Measurements from ENCODE around the gene NHLRC1.
A peak's percentile ranks its signal among the peaks of the same experiment; 100 is the strongest.
"Not testable (repeated sequence)": the region's sequence is repeated elsewhere in the genome, so short reads cannot be mapped to it uniquely, and the experiment has no call there.

NHLRC1 gene

GRCh38 chr6:18122128-18123093, at the start of gene NHLRC1:
TSS of gene NHLRC1 (minus strand) at chr6:18122677. CDS start at chr6:18122606, 71 bp downstream.
- peak; percentile 87 for DNase-seq

GRCh38 chr6:18171871-18172270, 49.4 kb upstream of the NHLRC1 start:
- DNase-seq: no peak

GRCh38 chr6:18168264-18168663, 45.8 kb upstream of the NHLRC1 start:
- no peak for DNase-seq

- DNase-seq: no peak
These were observed 44.0 kb upstream of the NHLRC1 start for GRCh38 chr6:18166312-18167036.

GRCh38 chr6:18165751-18166150, 43.3 kb upstream of the NHLRC1 start:
- DNase-seq: no peak

GRCh38 chr6:18162401-18162800, 39.9 kb upstream of the NHLRC1 start:
- DNase-seq: no peak

GRCh38 chr6:18161431-18161830, 39.0 kb upstream of the NHLRC1 start:
- no peak for DNase-seq

- DNase-seq: no peak
These were observed 38.4 kb upstream of the NHLRC1 start for GRCh38 chr6:18160911-18161310.

GRCh38 chr6:18155864-18156421, 33.5 kb upstream of the NHLRC1 start:
- DNase-seq: peak; percentile 68

GRCh38 chr6:18155150-18155863, 32.8 kb upstream of the NHLRC1 start, which contains the start of gene KDM1B:
TSS of gene KDM1B (plus strand) at chr6:18155422. CDS start at chr6:18159896, 4,474 bp downstream.
- peak; percentile 96 for DNase-seq

- DNase-seq: peak; percentile 94
These were observed 32.2 kb upstream of the NHLRC1 start, which contains the start of gene TPMT for GRCh38 chr6:18154507-18155149. TSS of gene TPMT (minus strand) at chr6:18155077. CDS start at chr6:18149127, 5,950 bp downstream.

- no peak for DNase-seq
These were observed 30.8 kb upstream of the NHLRC1 start for GRCh38 chr6:18153311-18153703.

- DNase-seq: no peak
These were observed 29.3 kb upstream of the NHLRC1 start for GRCh38 chr6:18151801-18152200.

- not testable (repeated sequence) for DNase-seq
These were observed 28.9 kb upstream of the NHLRC1 start for GRCh38 chr6:18151391-18151790.

- DNase-seq: no peak
These were observed 26.0 kb upstream of the NHLRC1 start for GRCh38 chr6:18148304-18149025.

GRCh38 chr6:18147616-18148015, 25.1 kb upstream of the NHLRC1 start:
- DNase-seq: no peak

- DNase-seq: no peak
These were observed 24.7 kb upstream of the NHLRC1 start for GRCh38 chr6:18147160-18147559.

- DNase-seq: no peak
These were observed 20.0 kb upstream of the NHLRC1 start for GRCh38 chr6:18142591-18142861.

GRCh38 chr6:18141805-18142590, 19.5 kb upstream of the NHLRC1 start:
- peak; percentile 83 for DNase-seq

- no peak for DNase-seq
These were observed 17.6 kb upstream of the NHLRC1 start for GRCh38 chr6:18139935-18140621.
